ENCODE results near the gene TRABD2A.

TRABD2A gene

DNA sequence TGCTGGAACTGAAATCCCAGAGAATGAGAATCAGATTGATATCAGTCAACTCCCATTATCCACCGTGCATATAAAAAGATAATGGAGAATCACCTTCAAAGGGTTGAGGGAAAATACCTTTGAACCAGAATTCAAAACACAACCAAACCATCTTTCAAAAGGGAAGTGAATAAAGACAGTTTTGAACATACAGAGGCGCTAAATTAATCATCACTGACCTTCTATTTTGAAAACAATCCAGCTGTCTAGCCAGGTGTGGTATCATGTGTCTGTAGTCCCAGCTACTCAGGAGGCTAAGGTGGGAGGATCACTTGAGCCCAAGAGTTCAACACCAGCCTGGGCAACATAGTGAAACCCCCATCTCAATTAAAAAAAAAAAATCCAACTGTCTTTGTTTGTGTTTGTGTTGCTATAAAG lies 63.6 kb downstream of the TRABD2A start:
- no peak for DNase-seq (ENCODE audit: low read depth in 2 of 2)

- no peak for DNase-seq (ENCODE audit: low read depth in 2 of 2)
Observed at GRCh38 chr2:84816426-84817026, 64.4 kb downstream of the TRABD2A start.

DNA sequence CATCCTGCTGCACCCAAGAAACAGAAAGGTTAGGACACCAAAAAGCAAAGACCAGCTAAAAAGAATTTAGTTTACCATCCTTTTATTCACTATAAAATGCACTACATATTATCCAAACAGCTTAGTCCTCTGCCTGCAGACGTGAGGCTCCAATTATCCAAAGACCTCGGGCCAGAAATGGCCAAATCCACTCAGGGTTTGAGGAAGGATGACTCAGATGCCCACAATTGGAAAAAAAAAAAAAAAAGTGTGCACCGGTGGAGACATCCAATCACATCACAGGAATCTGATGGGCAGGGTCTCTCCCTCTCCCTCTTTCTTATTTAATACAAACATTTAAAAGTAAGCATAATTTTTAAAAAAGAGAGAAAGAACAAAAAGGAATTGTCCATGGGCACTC lies 65.7 kb downstream of the TRABD2A start:
- DNase-seq (ENCODE audit: low read depth in 2 of 2), result no peak

GRCh38 chr2:84811839-84812431 lies 68.9 kb downstream of the TRABD2A start:
- DNase-seq (ENCODE audit: low read depth in 2 of 2), result no peak

DNA sequence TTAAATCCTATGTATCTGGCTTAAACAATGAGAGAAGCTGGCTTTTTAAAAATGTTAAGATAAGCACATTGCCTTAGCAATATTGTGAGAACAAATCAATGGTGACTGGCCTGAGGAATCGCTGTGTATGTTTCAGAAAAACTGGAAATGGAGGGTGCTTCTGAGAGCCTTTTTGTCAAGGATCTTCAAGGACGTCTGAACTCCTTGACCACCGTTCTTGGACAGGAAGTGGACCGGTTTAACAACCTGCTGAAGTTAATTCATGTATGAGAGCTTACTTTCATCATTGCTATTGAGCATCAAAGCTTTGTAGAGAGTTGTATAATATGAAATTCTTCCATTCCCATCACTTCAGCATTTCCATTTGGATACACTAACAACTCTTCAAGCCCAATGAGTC lies 72.6 kb downstream of the TRABD2A start:
- DNase-seq (ENCODE audit: low read depth in 2 of 2), result no peak

- no peak for DNase-seq (ENCODE audit: low read depth in 2 of 2)
Observed at GRCh38 chr2:84807063-84807485, 73.8 kb downstream of the TRABD2A start.

- DNase-seq (ENCODE audit: low read depth in 2 of 2), result no peak
Observed at GRCh38 chr2:84805250-84805958, 75.5 kb downstream of the TRABD2A start.

DNA sequence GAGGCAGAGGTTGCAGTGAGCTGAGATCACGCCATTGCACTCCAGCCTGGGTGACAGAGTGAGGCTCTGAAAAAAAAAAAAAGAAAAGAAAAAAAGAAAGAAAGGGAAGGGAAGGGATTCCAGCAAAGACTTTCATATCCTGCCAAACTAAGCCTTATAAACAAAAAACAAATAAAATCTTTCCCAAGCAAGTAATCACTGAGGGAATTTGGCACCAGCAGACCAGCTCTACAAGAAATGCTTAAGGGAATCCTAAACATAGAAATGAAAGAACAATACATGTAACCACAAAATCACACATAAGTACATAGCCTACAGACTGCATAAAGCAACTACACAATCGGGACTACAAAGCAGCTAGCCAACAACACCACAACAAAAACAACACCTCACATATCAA lies 79.1 kb downstream of the TRABD2A start:
- no peak for DNase-seq (ENCODE audit: low read depth in 2 of 2)

- no peak for DNase-seq (ENCODE audit: low read depth in 2 of 2)
Observed at GRCh38 chr2:84800194-84800805, 80.6 kb downstream of the TRABD2A start.

GRCh38 chr2:84799772-84800171 lies 81.1 kb downstream of the TRABD2A start:
- no peak for DNase-seq (ENCODE audit: low read depth in 2 of 2)

DNA sequence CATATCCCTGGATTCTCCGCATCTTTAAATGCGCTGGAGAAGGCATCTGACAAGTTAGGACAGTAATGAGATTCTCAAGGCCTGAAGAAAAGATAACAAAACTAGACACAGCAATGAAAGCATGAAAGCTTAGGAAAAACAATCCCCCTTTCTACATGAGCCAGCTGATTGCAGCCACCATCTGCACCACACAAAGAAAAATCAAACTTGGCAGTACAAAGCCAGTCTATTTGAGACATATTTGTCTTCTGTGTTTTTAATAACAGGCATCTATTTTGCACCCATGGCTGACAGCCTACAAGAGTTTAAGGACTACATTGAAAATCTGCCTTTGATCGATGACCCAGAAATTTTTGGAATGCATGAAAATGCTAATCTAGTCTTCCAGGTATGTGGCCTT lies 83.6 kb downstream of the TRABD2A start:
- no peak for DNase-seq (ENCODE audit: low read depth in 2 of 2)

- DNase-seq (ENCODE audit: low read depth in 2 of 2), result no peak
Observed at GRCh38 chr2:84796798-84797197, 84.1 kb downstream of the TRABD2A start.

DNA sequence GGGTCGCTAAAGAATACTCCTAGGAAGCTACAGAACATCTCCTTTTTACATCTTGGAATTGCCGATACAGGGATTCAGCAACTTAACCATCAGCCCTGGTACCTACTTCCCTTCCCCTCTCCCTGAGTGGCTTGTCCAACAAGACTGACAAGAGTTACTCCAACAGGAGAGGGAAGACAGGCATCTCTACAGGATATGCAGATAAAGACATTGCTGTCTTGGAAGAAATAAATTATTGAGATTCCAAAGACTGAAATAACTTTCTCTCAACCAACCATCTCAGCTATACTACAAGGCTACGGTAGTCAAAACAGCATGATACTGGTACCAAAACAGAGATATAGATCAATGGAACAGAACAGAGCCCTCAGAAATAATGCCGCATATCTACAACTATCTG lies 87.2 kb downstream of the TRABD2A start:
- no peak for DNase-seq (ENCODE audit: low read depth in 2 of 2)

GRCh38 chr2:84792856-84793522 lies 87.9 kb downstream of the TRABD2A start:
- no peak for DNase-seq (ENCODE audit: low read depth in 2 of 2)

- DNase-seq (ENCODE audit: low read depth in 2 of 2), result no peak
Observed at GRCh38 chr2:84788498-84788897, 92.4 kb downstream of the TRABD2A start.

GRCh38 chr2:84788027-84788426 lies 92.9 kb downstream of the TRABD2A start:
- no peak for DNase-seq (ENCODE audit: low read depth in 2 of 2)

- DNase-seq (ENCODE audit: low read depth in 2 of 2), result no peak
Observed at GRCh38 chr2:84786601-84787000, 94.3 kb downstream of the TRABD2A start.

DNA sequence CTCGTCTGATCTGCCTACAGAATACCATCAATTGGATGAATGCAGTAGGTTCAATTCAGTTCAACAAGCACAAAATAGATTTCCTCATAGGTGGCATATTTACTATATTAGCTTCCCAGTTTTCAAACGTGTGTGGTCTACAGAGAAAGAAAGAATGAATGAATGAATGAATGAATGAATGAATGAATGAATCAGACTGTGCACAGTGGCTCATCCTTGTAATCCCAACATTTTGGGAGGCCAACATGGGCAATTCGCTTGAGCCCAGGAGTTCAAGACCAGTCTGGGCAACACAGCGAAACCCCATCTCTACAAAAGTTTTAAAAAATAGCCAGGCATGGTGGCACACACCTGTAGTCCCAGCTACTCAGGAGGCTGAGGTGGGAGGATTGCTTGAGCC lies 94.9 kb downstream of the TRABD2A start:
- no peak for DNase-seq (ENCODE audit: low read depth in 2 of 2)

DNA sequence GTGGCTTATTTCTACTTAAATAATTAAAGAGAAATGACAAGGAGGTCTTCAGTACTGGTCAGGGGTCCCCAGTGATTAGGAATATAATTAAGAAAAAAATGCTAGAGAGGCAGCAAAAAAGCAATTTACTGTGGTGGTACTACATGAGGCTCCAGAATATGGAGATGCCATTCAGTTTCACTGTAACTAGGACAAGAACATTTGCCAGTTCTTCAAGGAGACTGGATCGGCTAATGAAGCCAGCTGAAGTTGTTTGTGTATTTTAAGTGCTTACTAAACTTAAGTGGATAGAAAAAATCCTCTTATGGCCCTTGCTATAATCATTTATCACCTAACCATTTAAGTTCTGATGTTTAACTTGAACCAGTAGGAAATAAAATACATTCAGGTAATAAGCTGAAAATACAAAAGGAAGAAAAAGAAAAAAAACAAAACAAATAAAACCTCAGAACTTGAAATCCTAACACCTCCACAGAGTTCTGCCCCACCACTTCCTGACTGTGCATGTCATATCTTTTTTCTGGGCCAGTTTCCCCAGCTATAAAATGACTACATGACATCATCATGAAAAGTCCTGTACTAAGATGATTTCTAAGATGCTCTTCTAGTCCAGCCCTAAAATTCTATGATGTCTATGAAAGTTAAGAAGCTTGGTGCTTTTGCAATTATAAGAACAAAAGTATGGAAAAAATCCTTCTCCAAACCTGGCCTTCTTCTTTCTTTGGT lies 98.0 kb downstream of the TRABD2A start:
- DNase-seq (ENCODE audit: low read depth in 2 of 2), result peak in 1 of 2 donors; percentile 27

- peak; percentile 7 to 37 for DNase-seq (ENCODE audit: low read depth in 2 of 2)
Observed at GRCh38 chr2:84781942-84782716, 98.8 kb downstream of the TRABD2A start.

DNA sequence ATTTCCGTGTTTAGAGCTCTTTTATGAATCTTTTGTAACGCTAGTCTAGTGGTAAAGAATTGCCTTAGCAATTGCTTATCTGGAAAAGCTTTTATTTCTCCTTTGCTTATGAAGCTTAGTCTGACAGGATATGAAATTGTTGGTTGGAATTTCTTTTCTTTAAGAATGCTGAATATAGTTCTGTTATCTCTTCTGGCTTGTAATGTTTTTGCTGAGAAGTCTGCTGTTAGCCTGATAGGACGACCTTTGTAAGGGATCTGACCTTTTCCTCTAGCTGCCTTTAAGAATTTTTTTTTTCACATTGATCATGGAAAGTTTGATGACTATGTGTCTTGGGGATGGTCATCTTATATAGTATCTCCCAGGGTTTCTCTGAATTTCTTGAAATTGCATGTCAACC lies 101.1 kb downstream of the TRABD2A start:
- no peak for DNase-seq (ENCODE audit: low read depth in 2 of 2)

All from stimulated activated CD4-positive, alpha-beta T cell treated with anti-CD3 and anti-CD28 coated beads, Interleukin-1b, Interleukin-23, amount 100 ng/mL, for 4 hours (primary cell).